Nephron progenitor cell (in vitro differentiated cells): Measurements from ENCODE around the gene MGRN1.
A peak's percentile ranks its signal among the peaks of the same experiment; 100 is the strongest.

Source experiments
- DNase-seq: peaks from one replicate; pipeline ENCODE4 v3.0.0; 2021
- H3K27ac Mint-ChIP-seq: 2 replicates; pipeline ENCODE4 v1.8.0; 2021; ENCODE audit warnings: mild to moderate bottlenecking, moderate library complexity, mixed read lengths
- H3K27me3 Mint-ChIP-seq: 2 replicates; pipeline ENCODE4 v1.8.0; 2021; ENCODE audit warnings: mild to moderate bottlenecking, low read depth, mixed read lengths; ENCODE audit not compliant: poor library complexity
- H3K36me3 Mint-ChIP-seq: 2 replicates; pipeline ENCODE4 v1.8.0; 2021; ENCODE audit warnings: low read depth, mixed read lengths
- H3K4me1 Mint-ChIP-seq: 2 replicates; pipeline ENCODE4 v1.8.0; 2021; ENCODE audit warnings: mixed read lengths
- H3K4me3 Mint-ChIP-seq: 2 replicates; pipeline ENCODE4 v1.8.0; 2021; ENCODE audit warnings: mild to moderate bottlenecking, moderate library complexity, mixed read lengths
- H3K9me3 Mint-ChIP-seq: 2 replicates; pipeline ENCODE4 v1.8.0; 2021; ENCODE audit warnings: mild to moderate bottlenecking, moderate library complexity, mixed read lengths
- CTCF ChIP-seq: fragments of 200-600 bp; sonication (generic); IDR thresholded peaks from 2 replicates; pipeline ENCODE4 v1.5.0; 2021; ENCODE audit warnings: antibody characterized with exemption

Gene MGRN1

GRCh38 chr16:4636196-4636595 lies 11.6 kb downstream of the MGRN1 start:
- no peak for DNase-seq
- Mint-ChIP-seq H3K9me3 (peaks cover 5% of the 10 kb centered on the region), H3K4me1 (peaks cover 19% of the 10 kb centered on the region), H3K36me3 (peaks cover 24% of the 10 kb centered on the region), H3K27me3 (no peaks in the 10 kb centered on the region), H3K4me3 (no peak overlapping the region), H3K27ac (peak overlapping the region; percentile 39)
- TF ChIP-seq CTCF: no peak

GRCh38 chr16:4637501-4638166 lies 13.0 kb downstream of the MGRN1 start:
- DNase-seq: no peak
- peaks cover 14% of the 10 kb centered on the region for H3K36me3 Mint-ChIP-seq

GRCh38 chr16:4639899-4640509 lies 15.4 kb downstream of the MGRN1 start:
- H3K4me1 Mint-ChIP-seq: peaks cover 19% of the 10 kb centered on the region
- no peaks in the 10 kb centered on the region for H3K27me3 Mint-ChIP-seq
- no peak for TF ChIP-seq CTCF
- no peaks in the 10 kb centered on the region for H3K9me3 Mint-ChIP-seq
- no peak overlapping the region for H3K4me3 Mint-ChIP-seq
- DNase-seq: no peak
- peaks cover 9% of the 10 kb centered on the region for H3K36me3 Mint-ChIP-seq
- peak overlapping the region; percentile 98 for H3K27ac Mint-ChIP-seq

More at GRCh38 chr16:4637501-4638166, 13.0 kb downstream of the MGRN1 start:
- TF ChIP-seq CTCF: no peak
- Mint-ChIP-seq H3K27me3 (no peaks in the 10 kb centered on the region), H3K9me3 (no peaks in the 10 kb centered on the region), H3K4me1 (peaks cover 19% of the 10 kb centered on the region), H3K4me3 (no peak overlapping the region), H3K27ac (no peak overlapping the region)

- H3K27ac Mint-ChIP-seq: peak overlapping the region; percentile 82
- H3K9me3 Mint-ChIP-seq: peaks cover 4% of the 10 kb centered on the region
- peaks cover 16% of the 10 kb centered on the region for H3K36me3 Mint-ChIP-seq
- TF ChIP-seq CTCF: no peak
- H3K4me1 Mint-ChIP-seq: peaks cover 19% of the 10 kb centered on the region
- H3K4me3 Mint-ChIP-seq: no peak overlapping the region
- no peaks in the 10 kb centered on the region for H3K27me3 Mint-ChIP-seq
- no peak for DNase-seq
Measured at GRCh38 chr16:4640572-4641305, 16.1 kb downstream of the MGRN1 start.

GRCh38 chr16:4641306-4641687 lies 16.7 kb downstream of the MGRN1 start:
- Mint-ChIP-seq H3K27ac (peak overlapping the region; percentile 82), H3K36me3 (peaks cover 17% of the 10 kb centered on the region), H3K9me3 (peaks cover 4% of the 10 kb centered on the region), H3K27me3 (no peaks in the 10 kb centered on the region), H3K4me1 (peaks cover 19% of the 10 kb centered on the region), H3K4me3 (no peak overlapping the region)
- no peak for TF ChIP-seq CTCF
- DNase-seq: no peak
